Fibroblast of lung (primary cell): ENCODE results near the gene ZNF148. TPM values are rescaled to one million over a fixed set of nuclear protein-coding genes. Genes with fewer than 3 reads are reported as not detected.

Experiments used
- DNase-seq, 2 donors: peaks; one replicate each; pipeline versions ENCODE4 v3.0.0 to v3.0.0-alpha.2; 2010; ENCODE audit warnings: low read depth in 2 of 2
- H2AFZ ChIP-seq: 2 replicates; pipeline ENCODE4 v1.5.1; 2012; ENCODE audit warnings: low read length, control low read depth, inconsistent platforms
- H3K27ac ChIP-seq: 2 replicates; pipeline ENCODE4 v1.5.1; 2011; ENCODE audit warnings: low read length, control low read depth; ENCODE audit not compliant: insufficient read depth
- H3K27me3 ChIP-seq: 2 replicates; pipeline ENCODE4 v1.5.1; 2011; ENCODE audit warnings: mild to moderate bottlenecking, low read length; ENCODE audit not compliant: control insufficient read depth, insufficient read depth
- H3K36me3 ChIP-seq: 2 replicates; pipeline ENCODE4 v1.5.1; 2011; ENCODE audit warnings: low read length; ENCODE audit not compliant: control insufficient read depth, insufficient read depth
- H3K4me1 ChIP-seq: 2 replicates; pipeline ENCODE4 v1.5.1; 2011; ENCODE audit warnings: low read length; ENCODE audit not compliant: control insufficient read depth, insufficient read depth; ENCODE audit errors: extremely low read depth
- H3K4me2 ChIP-seq: 2 replicates; pipeline ENCODE4 v1.5.1; 2011; ENCODE audit warnings: low read length, control low read depth; ENCODE audit not compliant: insufficient read depth; ENCODE audit errors: extremely low read depth
- H3K4me3 ChIP-seq, 4 experiments: fragments of 200-600 bp in 1 of 4; sonication (generic) in 1 of 4; replicated peaks in 1 of 4; 2 replicates each; pipeline ENCODE4 v1.5.1; 2011 to 2016; ENCODE audit warnings: low read length in 4 of 4, low read depth in 3 of 4, mild to moderate bottlenecking in 3 of 4, control low read depth in 2 of 4, inconsistent platforms in 1 of 4, mixed read lengths in 1 of 4; ENCODE audit not compliant: insufficient read depth in 1 of 4; ENCODE audit errors: control extremely low read depth in 1 of 4
- H3K79me2 ChIP-seq: 2 replicates; pipeline ENCODE4 v1.5.1; 2012; ENCODE audit warnings: mild to moderate bottlenecking, low read length, inconsistent platforms; ENCODE audit not compliant: control insufficient read depth, insufficient read depth
- H3K9ac ChIP-seq: 2 replicates; pipeline ENCODE4 v1.5.1; 2011; ENCODE audit warnings: mild to moderate bottlenecking, low read length, control low read depth; ENCODE audit not compliant: insufficient read depth
- H3K9me3 ChIP-seq: 2 replicates; pipeline ENCODE4 v1.5.1; 2012; ENCODE audit warnings: low read depth, low read length; ENCODE audit not compliant: control insufficient read depth, insufficient read depth
- H4K20me1 ChIP-seq: 2 replicates; pipeline ENCODE4 v1.5.1; 2011; ENCODE audit warnings: low read length; ENCODE audit not compliant: control insufficient read depth, insufficient read depth; ENCODE audit errors: extremely low read depth
- CTCF ChIP-seq, 2 donors: IDR thresholded peaks in 1 of 2; conservative IDR thresholded peaks in 1 of 2; 1 replicate in 1 of 2; 2 replicates in 1 of 2; pipeline ENCODE4 v1.5.1; 2011 to 2012; ENCODE audit warnings: low read length in 2 of 2, control low read depth in 1 of 2, inconsistent platforms in 1 of 2, low read depth in 1 of 2, mild to moderate bottlenecking in 1 of 2
- EZH2 ChIP-seq: IDR thresholded peaks from 2 replicates; pipeline ENCODE4 v1.5.1; 2012; ENCODE audit warnings: low read length, control low read depth, mild to moderate bottlenecking; ENCODE audit errors: missing control alignments
- polyA plus RNA-seq, 2 donors: library from polyadenylated mRNA; depleted of rRNA in 1 of 2; stranded (reverse) in 1 of 2; unstranded in 1 of 2; fragments of >200 nt; gene quantifications; 2 replicates each; pipeline ENCODE4 v1.2.1, GENCODE V29; 2011 to 2012; ENCODE audit warnings: missing spikeins in 1 of 2
- total RNA-seq: library from RNA; depleted of rRNA; stranded (reverse); fragments of >200 nt; gene quantifications from 2 replicates; pipeline ENCODE4 v1.2.1, GENCODE V29; 2014

ZNF148 gene
- total and polyA plus RNA-seq, 2 donors (not counting 1 experiment from before 2014, with no cell fraction given): 37.7 to 41.3 TPM

GRCh38 chr3:125238759-125239158 is 136.4 kb downstream of the ZNF148 start:
- H3K9ac ChIP-seq: no peak overlapping the region
- H3K9me3 ChIP-seq: no peaks in the 10 kb centered on the region
- H4K20me1 ChIP-seq: no peaks in the 10 kb centered on the region
- no peak overlapping the region for H3K27ac ChIP-seq
- H3K79me2 ChIP-seq: no peaks in the 10 kb centered on the region
- TF ChIP-seq EZH2 (no peak), CTCF (conservative IDR thresholded peaks at IDR 0.05 in 1 of 2, IDR thresholded peaks at IDR 0.05 in 1 of 2; ENCODE audit: low read depth in 1 of 2, low read length in 2 of 2) (no peak)
- no peak for DNase-seq
- H3K4me3 ChIP-seq: no peak overlapping the region
- peaks cover 3% of the 10 kb centered on the region for H3K4me1 ChIP-seq
- no peaks in the 10 kb centered on the region for H3K36me3 ChIP-seq
- no peak overlapping the region for H2AFZ ChIP-seq
- no peak overlapping the region for H3K4me2 ChIP-seq
- no peaks in the 10 kb centered on the region for H3K27me3 ChIP-seq

GRCh38 chr3:125236331-125236903 is 138.7 kb downstream of the ZNF148 start:
- H2AFZ ChIP-seq: no peak overlapping the region
- no peaks in the 10 kb centered on the region for H3K9me3 ChIP-seq
- H4K20me1 ChIP-seq: no peaks in the 10 kb centered on the region
- peaks cover 5% of the 10 kb centered on the region for H3K4me1 ChIP-seq
- no peak overlapping the region for H3K27ac ChIP-seq
- no peaks in the 10 kb centered on the region for H3K27me3 ChIP-seq
- no peak overlapping the region for H3K4me3 ChIP-seq
- H3K9ac ChIP-seq: no peak overlapping the region
- no peak overlapping the region for H3K4me2 ChIP-seq
- no peaks in the 10 kb centered on the region for H3K79me2 ChIP-seq
- TF ChIP-seq CTCF (conservative IDR thresholded peaks at IDR 0.05 in 1 of 2, IDR thresholded peaks at IDR 0.05 in 1 of 2; ENCODE audit: low read depth in 1 of 2, low read length in 2 of 2): no peak
- no peak for TF ChIP-seq EZH2
- H3K36me3 ChIP-seq: peaks cover 3% of the 10 kb centered on the region
- peak; percentile 22 to 56 for DNase-seq

GRCh38 chr3:125234831-125235230 is 140.3 kb downstream of the ZNF148 start:
- peak in 1 of 2 donors; percentile 56 for DNase-seq
- TF ChIP-seq CTCF (conservative IDR thresholded peaks at IDR 0.05 in 1 of 2, IDR thresholded peaks at IDR 0.05 in 1 of 2; ENCODE audit: low read depth in 1 of 2, low read length in 2 of 2): no peak
- no peak for TF ChIP-seq EZH2
- H3K27ac ChIP-seq: no peak overlapping the region
- H3K4me1 ChIP-seq: peaks cover 2% of the 10 kb centered on the region
- H3K36me3 ChIP-seq: peaks cover 3% of the 10 kb centered on the region
- no peak overlapping the region for H3K9ac ChIP-seq
- H3K4me2 ChIP-seq: no peak overlapping the region
- H4K20me1 ChIP-seq: no peaks in the 10 kb centered on the region
- H3K79me2 ChIP-seq: no peaks in the 10 kb centered on the region
- no peak overlapping the region for H3K4me3 ChIP-seq
- no peak overlapping the region for H2AFZ ChIP-seq
- no peaks in the 10 kb centered on the region for H3K27me3 ChIP-seq
- H3K9me3 ChIP-seq: no peaks in the 10 kb centered on the region
